ENCODE data around the gene PHF19.

The PHF19 gene

DNA sequence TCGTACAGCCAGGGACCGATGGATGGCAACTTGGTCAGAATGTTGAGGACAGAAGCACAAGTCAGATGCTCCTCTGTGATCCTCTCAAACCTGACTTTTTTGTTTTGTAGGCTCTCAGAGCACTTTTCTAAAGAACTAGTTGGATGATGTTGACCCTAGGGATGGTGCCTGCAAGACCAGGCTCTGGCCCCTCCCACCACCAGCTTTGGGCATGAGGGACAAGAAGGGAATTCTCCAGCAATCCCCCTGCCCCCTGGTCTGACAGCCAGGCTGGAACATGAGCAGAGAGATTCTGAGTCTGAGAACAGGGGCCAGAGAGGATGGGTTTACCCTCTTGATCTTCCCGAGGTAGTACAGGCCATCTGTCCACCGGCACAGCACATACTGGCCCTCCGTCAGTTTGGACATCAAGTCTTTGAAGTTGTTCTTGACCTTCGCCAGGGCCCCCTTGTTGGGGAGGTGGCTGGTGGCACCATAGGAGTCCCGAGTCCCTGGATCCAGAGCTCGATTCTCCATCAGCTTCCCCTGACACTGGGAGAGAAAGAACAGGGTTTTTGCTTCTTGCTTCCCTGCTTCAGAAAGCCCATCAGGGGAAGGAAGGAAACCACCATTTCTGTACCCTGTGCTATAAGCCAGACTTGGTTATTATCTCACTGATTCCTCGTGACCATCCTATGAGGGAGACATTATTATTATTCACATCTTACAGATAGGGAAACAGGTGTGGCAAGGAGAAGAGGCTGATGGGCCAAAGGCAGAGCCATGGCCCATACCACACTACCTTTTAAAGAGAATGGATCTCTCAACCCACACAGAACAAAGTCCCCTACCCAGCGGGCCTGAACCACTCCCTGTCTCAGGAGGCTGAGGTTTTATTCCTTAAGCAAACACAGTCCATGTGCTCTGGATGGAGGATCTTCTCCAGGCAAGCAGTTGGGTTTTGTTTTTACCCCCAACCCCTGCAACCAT lies 2.5 kb downstream of the PHF19 start:
- DNase-seq: no peak

DNA sequence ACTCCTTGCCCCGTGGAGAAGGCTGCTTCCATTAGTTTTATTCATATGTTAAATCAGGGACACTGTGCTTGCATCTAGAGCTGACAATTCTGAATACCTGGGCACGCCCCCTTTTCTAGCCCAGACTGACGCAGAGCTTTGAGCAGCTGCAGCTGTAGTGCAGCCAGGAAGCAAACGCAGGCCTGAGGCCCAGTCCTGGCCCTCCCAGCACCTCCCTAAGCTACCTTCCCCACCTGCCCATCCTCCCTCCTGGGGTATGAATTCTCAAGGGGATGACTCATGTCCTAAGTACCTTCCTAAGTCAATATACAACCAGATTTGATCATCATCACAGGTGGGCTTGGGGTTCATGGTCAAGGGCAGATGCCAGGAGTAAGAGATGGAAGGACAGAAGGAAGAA lies 3.5 kb downstream of the PHF19 start:
- no peak for DNase-seq

DNA sequence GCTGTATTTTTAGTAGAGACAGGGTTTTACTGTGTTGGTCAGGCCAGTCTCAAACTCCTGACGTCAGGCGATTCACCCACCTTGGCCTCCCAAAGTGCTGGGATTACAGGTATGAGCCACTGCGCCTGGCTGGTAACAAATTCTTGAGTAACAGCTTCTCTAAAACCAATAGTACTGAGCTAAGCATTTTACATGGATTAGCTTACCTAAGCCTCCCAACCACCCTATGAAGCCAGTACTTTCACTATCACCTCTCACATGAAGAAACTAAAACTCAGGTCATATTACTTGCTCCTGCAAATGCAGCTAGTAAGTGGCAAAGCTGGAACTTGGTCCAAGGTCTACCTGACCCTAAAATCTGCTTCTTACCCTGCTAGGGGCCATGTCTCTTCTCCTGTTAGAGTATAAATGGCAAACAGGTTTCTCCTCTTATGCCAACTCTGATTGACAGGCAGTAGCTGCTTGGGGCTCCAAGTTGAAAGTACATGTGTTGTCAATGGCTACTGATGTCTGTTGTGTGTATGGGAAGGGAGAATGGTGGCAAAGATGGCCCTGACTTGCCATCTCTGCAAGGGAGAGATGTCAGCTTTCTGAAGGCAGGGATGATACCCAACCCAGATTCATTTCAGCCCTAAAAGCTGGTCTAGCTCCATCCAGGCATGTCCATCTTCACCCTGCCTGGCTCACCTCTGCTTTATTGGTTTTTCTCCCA lies 4.0 kb downstream of the PHF19 start:
- no peak for DNase-seq

DNA sequence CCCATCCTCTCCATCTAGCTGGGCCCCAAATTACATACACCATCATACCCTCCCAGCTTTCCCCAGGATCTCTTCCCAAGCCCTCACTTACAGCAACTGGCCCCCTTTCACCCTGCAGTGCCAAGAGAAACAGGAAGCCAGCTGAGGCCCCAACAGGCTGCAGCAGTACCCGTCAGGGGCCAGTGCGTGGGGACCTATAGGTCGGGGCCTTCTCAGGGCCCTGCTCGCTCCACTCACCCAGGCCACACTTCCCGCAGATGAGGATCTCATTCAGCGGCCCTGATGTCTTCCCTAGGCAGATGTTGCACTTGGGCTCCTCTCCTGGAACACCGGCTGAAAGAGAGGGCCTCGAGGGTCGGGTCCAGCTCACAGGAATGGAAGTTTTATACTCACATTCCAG lies 6.8 kb downstream of the PHF19 start:
- no peak for DNase-seq

DNA sequence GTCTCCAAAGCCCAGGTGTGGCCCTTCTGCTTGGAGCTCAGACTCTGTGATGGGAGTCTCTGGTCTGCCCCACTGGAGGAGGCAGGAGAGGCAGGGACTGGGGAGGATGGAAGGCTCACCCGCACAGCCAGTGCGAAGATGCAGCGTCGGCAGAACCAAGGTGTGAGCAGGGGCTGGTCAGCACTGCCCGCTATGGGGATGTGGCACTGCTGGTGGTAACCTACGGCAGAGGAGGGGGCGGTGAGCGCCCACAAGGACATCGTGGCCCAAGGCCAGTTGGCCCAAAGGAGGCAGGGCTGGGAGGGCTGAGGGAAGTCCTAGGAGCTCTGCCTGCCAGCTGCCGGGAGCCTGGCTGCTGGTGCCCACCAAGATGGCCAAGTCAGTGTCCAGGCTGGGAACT lies 7.3 kb downstream of the PHF19 start:
- DNase-seq: no peak

DNA sequence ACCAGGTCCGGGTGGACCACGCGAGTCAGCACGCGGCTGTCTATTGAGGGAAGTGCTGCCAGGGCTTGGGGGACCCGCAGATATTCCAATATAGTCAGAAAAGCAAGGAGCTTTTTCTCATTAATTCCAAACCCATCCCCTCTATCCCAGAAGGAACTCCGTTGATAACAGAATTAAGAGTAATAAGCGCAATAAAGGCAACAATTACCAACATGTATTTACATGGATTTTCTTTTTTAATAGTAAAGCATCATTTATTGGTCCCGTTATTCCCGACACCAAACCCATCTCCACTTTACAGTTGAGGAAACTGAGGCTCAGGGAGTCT lies 7.7 kb downstream of the PHF19 start:
- no peak for DNase-seq

DNA sequence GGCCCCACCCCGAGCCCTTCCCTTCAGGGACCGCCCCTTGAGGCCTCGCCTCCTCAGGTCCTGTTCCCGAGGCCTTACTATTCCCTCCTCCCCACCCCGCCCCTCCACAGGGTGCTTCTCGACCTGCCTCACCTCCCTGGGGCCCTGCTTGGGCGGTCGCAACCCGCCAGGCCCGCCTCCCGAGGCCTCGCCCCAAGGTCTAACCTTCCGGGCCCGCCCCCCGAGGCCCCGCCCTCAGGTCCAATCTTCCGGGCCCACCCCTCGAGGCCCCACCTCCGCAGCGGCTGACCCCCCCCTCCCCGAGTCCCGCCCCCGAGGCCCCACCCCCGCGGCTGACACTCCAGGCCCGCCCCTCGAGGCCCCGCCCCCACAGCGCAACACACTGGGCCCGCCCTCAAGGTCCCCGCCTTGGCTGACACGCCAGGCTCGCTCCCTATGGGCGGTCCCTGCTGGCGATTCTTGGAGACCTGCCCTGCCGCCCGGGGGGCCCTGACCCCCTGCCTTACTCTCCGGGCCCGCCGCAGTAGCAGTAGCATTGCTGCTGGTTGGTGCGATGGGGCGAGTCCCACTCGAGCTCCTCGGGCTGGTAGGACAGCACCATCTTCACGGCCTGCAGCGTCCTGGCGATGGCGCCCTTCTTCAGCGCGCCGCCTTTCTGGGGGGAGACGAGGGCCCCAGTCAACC lies 8.2 kb downstream of the PHF19 start:
- peak; percentile 90 for DNase-seq

DNA sequence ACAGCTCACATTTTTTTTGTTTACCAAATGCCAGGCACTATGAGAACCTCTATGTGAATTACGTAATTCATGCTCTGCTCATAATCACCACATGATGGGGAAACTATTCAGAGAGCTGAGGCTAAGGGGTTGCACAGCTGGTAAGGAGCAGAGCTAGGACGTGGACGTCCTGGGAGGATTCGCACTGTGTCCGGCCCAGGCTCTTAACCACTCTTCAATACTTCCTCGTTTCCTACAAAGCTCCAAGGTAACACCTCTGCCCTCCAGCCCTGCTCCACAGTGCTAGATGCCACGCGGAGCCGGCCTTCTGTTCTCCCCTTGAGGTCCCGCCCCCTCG lies 8.7 kb downstream of the PHF19 start:
- no peak for DNase-seq

DNA sequence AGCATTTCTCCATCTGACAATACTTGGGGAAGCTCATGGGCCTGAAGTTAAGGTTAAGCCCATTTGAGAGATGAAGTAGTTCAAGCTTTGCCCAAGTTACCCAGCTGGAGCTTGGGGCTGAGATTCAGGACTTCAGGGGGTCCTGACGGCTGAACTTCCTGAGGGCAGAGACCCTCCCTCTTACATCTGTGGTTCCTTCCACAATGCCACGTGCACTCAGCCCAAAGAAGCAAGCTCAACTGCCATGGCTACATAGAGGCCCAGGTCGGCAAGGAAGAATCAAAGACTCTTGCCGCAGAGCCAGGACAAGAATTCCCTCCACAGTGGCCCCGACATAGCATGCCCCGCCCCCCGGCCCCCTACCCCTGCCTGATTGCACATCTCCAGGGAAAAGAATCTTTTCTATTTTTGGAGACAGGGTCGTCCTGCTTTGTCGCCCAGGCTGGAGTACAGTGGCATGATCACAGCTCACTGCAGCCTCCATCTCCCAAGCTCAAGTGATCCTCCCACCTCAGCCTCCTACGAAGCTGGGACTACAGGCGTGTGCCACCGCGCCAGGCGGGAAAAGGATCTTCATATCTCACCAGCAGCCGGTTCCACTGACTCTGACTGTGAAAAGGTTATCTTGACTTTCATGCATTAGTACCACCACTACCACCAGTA lies 9.2 kb downstream of the PHF19 start:
- peak; percentile 30 for DNase-seq

DNA sequence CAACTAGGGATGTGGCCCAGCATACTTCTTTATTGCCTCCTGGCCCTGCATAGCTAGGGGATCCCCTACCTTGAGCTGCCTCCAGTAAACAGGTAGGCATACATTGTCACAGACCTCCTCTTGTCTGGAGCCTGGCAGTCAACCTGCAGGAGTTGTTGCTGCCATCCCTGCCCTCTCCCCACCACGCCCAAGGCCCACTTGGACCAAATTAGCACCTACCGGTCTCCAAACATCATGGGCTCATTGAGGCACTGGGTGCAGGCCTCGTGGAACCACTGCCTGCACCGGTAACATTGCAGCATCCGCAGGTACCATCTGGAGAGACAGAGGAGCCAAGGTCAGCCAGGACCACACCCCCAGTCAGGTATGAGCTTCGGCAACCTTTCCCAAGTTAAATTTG lies 10.3 kb downstream of the PHF19 start:
- DNase-seq: no peak

DNA sequence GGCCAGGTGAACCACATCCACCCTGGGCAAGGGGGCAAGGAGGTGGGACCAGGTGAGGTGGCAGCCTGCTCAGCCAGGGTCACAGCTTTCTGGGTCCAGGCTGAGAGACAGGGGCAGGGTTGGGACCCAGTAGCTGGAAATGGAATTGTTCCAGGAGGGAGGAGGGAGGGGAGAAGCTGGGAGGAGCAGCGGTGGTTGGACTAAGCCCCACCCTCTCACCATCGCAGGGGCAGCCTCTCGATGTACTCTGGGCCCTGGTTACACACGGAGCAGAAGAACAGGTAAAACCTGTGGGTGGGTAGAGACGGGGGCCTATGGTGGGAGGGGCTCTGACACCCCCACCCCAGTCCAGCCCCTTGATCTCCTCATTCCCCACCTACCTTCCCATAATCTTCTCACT lies 11.2 kb downstream of the PHF19 start:
- DNase-seq: no peak

DNA sequence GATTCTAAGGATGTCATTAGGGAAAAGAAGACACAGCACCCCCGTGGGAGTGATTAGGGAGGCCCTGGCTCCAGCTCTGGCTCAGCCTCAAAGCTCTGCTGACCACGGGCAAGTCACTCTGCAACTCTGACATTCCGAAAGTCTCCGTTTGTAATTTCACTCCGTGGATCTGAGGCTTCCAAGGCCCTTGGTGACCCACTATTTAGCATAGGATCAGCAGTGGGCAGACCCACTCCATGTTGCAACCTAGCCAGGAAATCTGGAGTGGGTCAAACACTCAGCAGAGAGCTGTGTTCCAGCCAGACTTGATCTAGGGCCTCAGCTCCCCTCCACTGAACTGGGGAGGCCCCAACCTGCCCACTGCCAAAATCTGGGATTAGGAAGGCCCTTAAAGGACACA lies 11.8 kb downstream of the PHF19 start:
- DNase-seq: no peak

DNA sequence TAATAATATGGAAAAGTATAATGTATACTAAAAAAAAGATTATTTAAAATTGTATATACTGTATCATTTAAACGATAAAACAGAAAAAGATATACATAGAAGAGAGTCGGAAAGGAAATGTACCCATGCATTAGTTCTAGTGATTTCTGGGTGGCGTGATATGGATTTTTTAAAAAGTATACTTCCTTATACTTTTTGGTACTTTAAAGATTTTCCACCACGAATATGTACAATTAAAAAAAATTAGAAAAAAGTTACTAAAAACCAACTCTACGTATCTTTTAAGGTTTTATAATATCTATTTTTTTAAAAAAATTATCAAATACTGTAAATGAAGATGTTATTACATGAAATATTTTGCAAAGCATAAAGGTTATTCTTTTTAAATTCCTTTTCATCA lies 12.3 kb downstream of the PHF19 start:
- no peak for DNase-seq

DNA sequence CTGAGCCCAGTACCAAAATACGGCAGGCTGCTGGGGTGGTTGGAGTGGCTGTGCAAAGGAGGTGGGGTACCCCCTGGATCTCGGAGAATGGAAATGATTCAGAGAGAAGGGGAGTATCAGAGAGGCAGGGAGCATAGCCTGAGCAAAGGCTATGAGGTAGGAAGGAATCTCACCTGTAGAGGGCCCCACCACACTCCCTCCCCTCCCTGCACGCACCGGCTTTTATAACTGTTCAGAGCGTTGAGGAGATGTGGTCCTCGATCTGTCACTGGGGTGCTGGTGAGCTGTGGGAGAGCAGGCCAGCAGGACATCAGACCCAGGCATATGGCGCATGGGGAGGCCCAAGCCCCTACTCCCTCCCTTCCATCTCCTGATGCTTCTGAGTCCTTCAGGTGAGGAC lies 13.2 kb downstream of the PHF19 start:
- no peak for DNase-seq

DNA sequence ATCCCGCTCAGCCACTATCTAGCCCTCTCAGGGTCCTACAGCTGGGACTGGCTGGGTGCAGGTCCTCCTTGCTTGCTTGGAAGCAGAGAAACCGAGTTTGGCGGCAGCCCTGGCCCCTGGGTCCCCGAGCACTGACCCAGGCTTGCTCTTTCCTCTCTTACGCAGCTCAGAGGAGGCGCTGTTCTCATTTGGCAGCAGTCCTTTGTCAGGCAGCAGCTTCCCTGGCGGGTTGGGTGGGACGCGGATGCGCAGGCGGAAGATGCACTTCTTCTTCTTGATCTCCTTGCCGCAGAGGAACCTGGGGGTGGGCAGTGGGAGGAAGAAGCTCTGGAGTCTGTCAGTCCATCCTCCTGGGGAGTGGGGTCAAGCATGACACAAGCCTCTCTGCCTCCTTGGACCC lies 14.5 kb downstream of the PHF19 start:
- DNase-seq: no peak

DNA sequence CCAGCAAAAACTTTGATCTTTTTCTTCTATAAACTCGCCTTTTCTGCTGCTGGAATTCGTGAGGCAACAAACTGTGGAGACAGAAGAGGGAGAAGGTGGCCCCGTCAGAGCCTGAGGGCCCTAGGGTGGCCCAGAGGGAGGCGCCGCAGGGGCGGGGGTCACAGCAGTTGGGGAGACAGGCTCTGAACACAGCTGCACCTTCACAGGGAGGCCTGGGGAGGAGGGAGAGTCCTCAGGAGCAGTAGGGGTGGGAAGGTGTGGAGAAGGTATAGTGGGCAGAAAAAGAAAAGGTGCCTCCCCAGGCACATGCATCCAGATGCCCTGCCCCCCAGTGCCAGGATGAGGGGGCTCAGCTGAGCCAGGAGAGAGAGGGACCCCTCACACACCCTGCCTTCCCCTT lies 15.1 kb downstream of the PHF19 start:
- no peak for DNase-seq

DNA sequence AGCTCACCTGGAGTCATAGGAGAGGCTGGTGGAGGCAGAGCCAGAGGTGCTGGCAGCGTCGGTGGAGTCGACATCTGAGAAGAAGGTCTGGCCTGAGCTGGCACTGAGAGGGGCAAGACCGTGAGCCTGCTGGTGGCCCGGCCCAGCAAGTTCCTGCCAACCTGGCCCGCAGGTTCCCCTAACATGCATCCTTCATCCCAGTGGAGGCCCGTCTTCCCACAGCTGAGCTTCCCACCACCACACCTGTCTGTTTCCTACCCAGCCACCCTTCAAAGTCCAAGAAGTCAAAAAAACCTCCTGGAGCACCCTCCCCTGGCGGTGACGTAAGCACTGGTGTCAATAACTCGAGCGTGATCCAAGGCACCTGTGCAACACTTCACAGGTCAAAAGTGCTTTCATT lies 16.9 kb downstream of the PHF19 start:
- DNase-seq: no peak

DNA sequence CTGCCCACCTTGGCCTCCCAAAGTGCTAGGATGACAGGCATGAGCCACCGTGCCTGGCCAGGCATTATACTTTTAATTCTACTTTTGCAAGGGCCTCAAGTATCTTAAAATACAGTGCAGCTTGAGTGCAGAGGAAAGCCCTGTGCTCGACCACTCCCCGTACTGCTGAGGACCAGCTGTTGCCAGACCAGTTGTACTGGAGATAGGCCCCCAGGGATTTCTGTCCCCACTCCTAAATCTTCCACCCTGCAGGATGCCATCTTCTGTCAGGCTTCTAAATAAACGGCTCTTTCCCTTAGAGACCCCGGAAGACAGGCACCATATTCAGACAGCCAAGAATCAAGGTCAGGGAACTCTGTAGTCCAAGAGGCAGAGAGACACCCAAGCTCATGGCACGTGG lies 17.6 kb downstream of the PHF19 start:
- DNase-seq: no peak

DNA sequence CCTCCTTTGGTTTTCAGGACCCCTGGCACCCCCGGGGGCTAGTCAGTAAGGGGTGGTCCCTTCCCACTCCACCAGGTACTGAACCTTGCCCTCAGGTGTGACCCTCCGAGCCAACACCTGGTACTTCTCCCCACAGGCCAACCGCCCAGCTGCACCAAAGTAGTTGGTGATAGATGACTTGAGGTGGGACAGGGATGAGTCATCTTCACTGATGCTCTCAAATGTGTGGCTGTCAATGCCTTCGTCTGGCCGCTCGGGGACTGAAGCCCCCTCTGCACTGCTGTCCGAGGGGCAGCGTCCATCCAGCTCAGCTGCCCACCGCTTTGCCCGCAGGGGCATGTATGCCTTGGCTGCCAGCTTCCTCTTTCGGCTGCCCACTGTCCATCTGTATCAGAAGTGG lies 19.1 kb downstream of the PHF19 start:
- DNase-seq: no peak

DNA sequence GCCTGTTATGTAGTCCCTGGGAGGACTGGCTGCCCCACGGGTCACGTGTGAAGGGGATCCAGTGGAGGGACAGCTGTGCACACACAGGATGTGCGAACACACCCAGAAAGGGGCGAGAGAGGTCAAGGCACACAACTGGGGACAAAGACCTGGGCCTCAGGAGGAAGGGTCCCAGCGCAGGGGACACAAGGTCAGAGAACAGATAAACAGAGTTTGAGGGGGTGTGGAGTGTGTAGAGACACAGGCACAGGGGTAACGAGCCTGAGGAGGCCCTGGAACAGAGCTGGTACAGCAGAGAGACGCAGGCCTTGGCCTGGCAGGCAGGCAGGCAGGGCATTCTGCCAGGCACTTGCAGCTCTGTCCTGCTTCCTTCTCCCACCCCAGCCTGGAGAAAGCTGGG lies 19.5 kb downstream of the PHF19 start:
- no peak for DNase-seq

DNA sequence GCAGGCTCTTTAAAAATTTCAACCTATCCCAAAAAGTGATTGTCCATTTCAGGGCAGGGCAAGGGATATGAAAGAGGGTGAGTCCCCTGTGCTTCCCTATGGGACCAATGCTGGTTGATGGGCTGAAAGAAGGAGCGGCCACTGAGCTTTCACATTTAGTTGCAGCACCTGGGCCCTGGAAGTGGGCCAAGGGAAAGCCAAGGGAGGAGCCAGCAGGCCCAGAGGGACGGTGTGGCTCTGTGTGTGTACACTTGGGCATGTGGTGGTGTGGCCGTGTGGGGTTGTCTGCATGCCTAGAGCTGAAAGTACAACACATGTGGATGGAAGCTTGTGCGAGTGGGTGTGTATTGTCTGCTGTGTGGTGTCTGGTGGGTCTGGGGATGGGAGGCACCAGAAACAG lies 20.3 kb downstream of the PHF19 start:
- no peak for DNase-seq

DNA sequence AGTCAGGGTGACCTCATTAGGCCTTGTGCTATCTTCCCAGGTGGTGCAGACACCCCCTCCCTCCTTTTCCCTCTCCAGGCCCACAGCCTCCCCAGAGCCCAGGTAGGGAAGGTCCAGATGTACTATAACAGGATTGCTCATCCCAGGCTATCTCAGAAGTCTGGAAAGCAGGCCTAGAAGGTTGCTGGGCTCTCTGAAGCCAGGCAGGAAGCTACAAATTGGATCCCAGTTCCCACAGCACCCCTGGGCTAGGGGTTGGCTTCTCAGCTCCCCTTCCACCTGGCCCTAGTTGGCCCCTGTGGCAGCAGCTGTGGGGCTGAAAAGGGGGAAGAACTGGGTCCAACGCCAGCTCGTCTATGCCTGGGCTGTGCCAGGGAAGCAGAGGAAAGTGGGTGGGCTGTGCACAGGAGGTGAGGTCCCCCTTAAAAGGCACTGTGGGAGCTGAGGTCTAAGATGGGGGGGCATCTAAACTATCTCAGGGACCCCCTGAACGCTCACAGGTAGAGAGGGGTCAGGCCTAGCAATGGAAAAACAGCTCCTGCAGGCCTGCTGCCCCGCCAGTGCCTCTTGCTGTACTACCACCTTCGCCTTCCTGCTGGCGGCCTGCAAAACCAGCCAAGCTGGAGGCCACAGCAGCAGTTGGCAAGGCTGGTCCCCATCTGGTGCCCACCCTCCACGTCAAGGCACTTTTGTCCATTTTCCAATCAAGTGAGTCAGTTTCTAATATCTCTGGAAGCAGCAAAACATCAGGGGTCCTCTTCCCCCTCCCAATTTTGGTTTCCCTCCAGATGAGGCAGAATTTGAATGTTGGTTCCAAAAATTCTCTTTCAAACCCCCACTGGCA lies 20.9 kb downstream of the PHF19 start:
- DNase-seq: no peak

Measured in right kidney (tissue), 1 donor.